ENCODE results near the gene TNRC18. TPM values are rescaled to one million over a fixed set of nuclear protein-coding genes. Genes with fewer than 3 reads are reported as not detected.

TNRC18 gene
- total RNA-seq, 1 experiment from 2014 or later = 159 TPM

GRCh38 chr7:5419539-5420066 lies 4.0 kb downstream of the TNRC18 start:
- Histone ChIP-seq H3K79me2 (ENCODE audit: low read depth) (peaks cover 93% of the 10 kb centered on the region), H3K36me3 (ENCODE audit: low read depth) (peaks cover 6% of the 10 kb centered on the region), H3K27ac (peak overlapping the region; percentile 89), H3K27me3 (ENCODE audit: insufficient read depth, low read depth) (no peaks in the 10 kb centered on the region), H3K9me2 (ENCODE audit: insufficient read depth) (no peaks in the 10 kb centered on the region), H3K9me3 (ENCODE audit: insufficient read depth, low read depth) (no peaks in the 10 kb centered on the region), H4K20me1 (ENCODE audit: insufficient read depth) (peaks cover 18% of the 10 kb centered on the region), H3K4me3 (peak overlapping the region; percentile 91), H2AFZ (0 out of 2 replicates have a peak overlapping the region, but pooled peaks have one; percentile 5), H3F3A (ENCODE audit: insufficient read depth, low read depth) (peaks cover 41% of the 10 kb centered on the region), H3K4me2 (peak overlapping the region; percentile 97), H3K4me1 (replicated peaks; ENCODE audit: insufficient read depth) (peaks cover 24% of the 10 kb centered on the region)
- TSS peak; percentile 22 for BruUV-seq (replicated peaks)
- ChIA-PET CTCF (interaction anchor here (0.7 kb wide), 1 partner anchor 148 kb away, joined by 3 read pairs; no protein-coding TSS in a partner anchor), POLR2A (ENCODE audit: unreplicated experiment) (no interaction called here)
- TF ChIP-seq EZH2 (IDR thresholded peaks at IDR 0.05; ENCODE audit: low read depth) (no peak), CTCF (conservative IDR thresholded peaks at IDR 0.05) (no peak; the same call in 1 of the 2 replicates)
- intact Hi-C loops (cut with micrococcal nuclease; ENCODE audit: unreplicated experiment) = no loop called here
- peak in 1 of 2 experiments; percentile 38 for DNase-seq

GRCh38 chr7:5418285-5418582 lies 5.4 kb downstream of the TNRC18 start:
- no peaks in the 10 kb centered on the region for H3K27me3 ChIP-seq (ENCODE audit: insufficient read depth, low read depth)
- peaks cover 95% of the 10 kb centered on the region for H3K79me2 ChIP-seq (ENCODE audit: low read depth)
- peak overlapping the region; percentile 89 for H3K27ac ChIP-seq
- peaks cover 47% of the 10 kb centered on the region for H3F3A ChIP-seq (ENCODE audit: insufficient read depth, low read depth)
- H4K20me1 ChIP-seq (ENCODE audit: insufficient read depth) = peaks cover 20% of the 10 kb centered on the region
- intact Hi-C loops (cut with micrococcal nuclease; ENCODE audit: unreplicated experiment) = no loop called here
- POLR2A ChIA-PET (ENCODE audit: unreplicated experiment) = interaction anchor here (0.5 kb wide), 1 partner anchor 40 kb away, joined by 5 read pairs; no protein-coding TSS in a partner anchor
- H3K36me3 ChIP-seq (ENCODE audit: low read depth) = peaks cover 6% of the 10 kb centered on the region
- DNase-seq = no peak
- peak overlapping the region; percentile 97 for H3K4me2 ChIP-seq
- no peaks in the 10 kb centered on the region for H3K9me2 ChIP-seq (ENCODE audit: insufficient read depth)
- peaks cover 24% of the 10 kb centered on the region for H3K4me1 ChIP-seq (replicated peaks; ENCODE audit: insufficient read depth)
- no TSS peak for BruUV-seq (replicated peaks)
- peak overlapping the region; percentile 91; the same call in 1 of the 2 replicates for H3K4me3 ChIP-seq
- H3K9me3 ChIP-seq (ENCODE audit: insufficient read depth, low read depth) = no peaks in the 10 kb centered on the region
- TF ChIP-seq EZH2 (IDR thresholded peaks at IDR 0.05; ENCODE audit: low read depth) (no peak), CTCF (conservative IDR thresholded peaks at IDR 0.05) (no peak)
- H2AFZ ChIP-seq = no peak overlapping the region
- CTCF ChIA-PET = no interaction called here

- CTCF ChIA-PET = interaction anchor here (0.6 to 0.7 kb wide), 4 partner anchors 33 to 181 kb away, joined by 3 to 10 read pairs (median 3); no protein-coding TSS in a partner anchor
- H4K20me1 ChIP-seq (ENCODE audit: insufficient read depth) = peaks cover 20% of the 10 kb centered on the region
These were observed 6.2 kb downstream of the TNRC18 start for GRCh38 chr7:5417106-5418071.

More at GRCh38 chr7:5417106-5418071, 6.2 kb downstream of the TNRC18 start:
- H3K4me1 ChIP-seq (replicated peaks; ENCODE audit: insufficient read depth) = peaks cover 26% of the 10 kb centered on the region
- H3K27ac ChIP-seq = peak overlapping the region; percentile 89
- no peaks in the 10 kb centered on the region for H3K27me3 ChIP-seq (ENCODE audit: insufficient read depth, low read depth)
- no peak overlapping the region for H2AFZ ChIP-seq
- H3F3A ChIP-seq (ENCODE audit: insufficient read depth, low read depth) = peaks cover 55% of the 10 kb centered on the region
- H3K9me3 ChIP-seq (ENCODE audit: insufficient read depth, low read depth) = no peaks in the 10 kb centered on the region
- POLR2A ChIA-PET (ENCODE audit: unreplicated experiment) = interaction anchor here (0.6 kb wide), 1 partner anchor 9 kb away, joined by 11 read pairs; no protein-coding TSS in a partner anchor
- intact Hi-C loops (cut with micrococcal nuclease; ENCODE audit: unreplicated experiment) = no loop called here
- BruUV-seq (replicated peaks) = no TSS peak
- no peaks in the 10 kb centered on the region for H3K9me2 ChIP-seq (ENCODE audit: insufficient read depth)
- peak; percentile 39 to 86 for DNase-seq
- peaks cover 95% of the 10 kb centered on the region for H3K79me2 ChIP-seq (ENCODE audit: low read depth)
- H3K4me2 ChIP-seq = peak overlapping the region; percentile 97
- TF ChIP-seq EZH2 (IDR thresholded peaks at IDR 0.05; ENCODE audit: low read depth) (no peak), CTCF (conservative IDR thresholded peaks at IDR 0.05) (no peak)
- H3K36me3 ChIP-seq (ENCODE audit: low read depth) = peaks cover 6% of the 10 kb centered on the region
- H3K4me3 ChIP-seq = peak overlapping the region; percentile 91; the same call in 1 of the 2 replicates
